ENCODE measurements around the gene RAB25.

The RAB25 gene

GRCh38 chr1:156115514-156116374, 54.8 kb downstream of the RAB25 start:
- no peak for TF ChIP-seq CTCF (IDR thresholded peaks at IDR 0.05; ENCODE audit: low read depth, low read length)
- H3K4me3 ChIP-seq (ENCODE audit: low read depth, low read length): peak overlapping the region; percentile 99

GRCh38 chr1:156116731-156117130, 55.8 kb downstream of the RAB25 start:
- peak overlapping the region; percentile 99 for H3K4me3 ChIP-seq (ENCODE audit: low read depth, low read length)

- peak overlapping the region; percentile 99 for H3K4me3 ChIP-seq (ENCODE audit: low read depth, low read length)
- no peak for TF ChIP-seq CTCF (IDR thresholded peaks at IDR 0.05; ENCODE audit: low read depth, low read length)
Measured at GRCh38 chr1:156117414-156118176, 56.6 kb downstream of the RAB25 start.

- peak overlapping the region; percentile 99 for H3K4me3 ChIP-seq (ENCODE audit: low read depth, low read length)
- TF ChIP-seq CTCF (IDR thresholded peaks at IDR 0.05; ENCODE audit: low read depth, low read length): no peak
Measured at GRCh38 chr1:156118177-156118868, 57.4 kb downstream of the RAB25 start.

- no peak for TF ChIP-seq CTCF (IDR thresholded peaks at IDR 0.05; ENCODE audit: low read depth, low read length)
- H3K4me3 ChIP-seq (ENCODE audit: low read depth, low read length): peak overlapping the region; percentile 46
Measured at GRCh38 chr1:156119503-156120209, 58.7 kb downstream of the RAB25 start.
